Activated CD4-positive, CD25-positive, alpha-beta regulatory T cell treated with anti-CD3 and anti-CD28 coated beads, Interleukin-2, amount 50 U/mL, for 72 hours (primary cell): ENCODE data around the gene CELF4.

ENCODE experiments used
- DNase-seq: peaks from one replicate; pipeline ENCODE4 v3.0.0; 2021

CELF4 gene

DNA sequence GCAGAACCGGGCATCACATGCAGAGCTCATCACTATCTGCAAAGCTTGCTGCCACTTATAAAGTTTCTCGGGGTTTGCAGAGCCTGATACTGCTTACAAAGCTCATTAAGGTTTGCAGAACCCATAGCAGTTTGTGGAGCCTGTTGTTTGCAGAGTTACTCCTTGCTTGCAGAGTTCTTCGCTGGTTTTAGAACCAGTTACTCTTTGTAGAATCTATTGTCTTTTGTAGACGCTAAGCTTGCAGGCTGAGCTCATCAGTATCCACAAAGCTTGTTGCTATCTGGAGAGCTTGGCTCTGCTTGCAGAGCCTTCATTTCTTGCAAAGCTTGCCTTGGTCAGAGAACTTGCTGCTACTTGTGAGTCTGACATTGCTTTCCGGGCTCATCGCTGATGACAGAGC lies 106.9 kb downstream of the CELF4 start:
- DNase-seq, result no peak

DNA sequence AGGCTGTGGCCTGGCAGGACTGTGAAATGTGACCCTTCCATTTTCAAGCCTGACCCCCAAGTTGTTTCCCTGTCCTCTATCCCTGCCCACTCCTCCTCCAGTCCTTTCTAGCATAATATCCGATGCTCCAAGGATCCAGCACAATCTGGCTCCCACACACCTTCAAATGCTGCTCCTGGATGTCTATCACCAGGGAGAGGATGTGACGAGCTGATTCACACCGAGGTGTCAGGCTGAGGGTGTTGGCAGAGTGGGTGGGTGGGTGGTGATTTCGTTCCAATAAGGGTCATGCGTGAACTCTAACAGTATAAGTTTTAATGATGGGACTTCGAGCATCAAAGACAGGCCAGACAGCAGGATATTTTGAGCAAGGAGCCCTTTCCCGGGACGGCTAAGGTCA lies 107.8 kb downstream of the CELF4 start:
- DNase-seq, result no peak

DNA sequence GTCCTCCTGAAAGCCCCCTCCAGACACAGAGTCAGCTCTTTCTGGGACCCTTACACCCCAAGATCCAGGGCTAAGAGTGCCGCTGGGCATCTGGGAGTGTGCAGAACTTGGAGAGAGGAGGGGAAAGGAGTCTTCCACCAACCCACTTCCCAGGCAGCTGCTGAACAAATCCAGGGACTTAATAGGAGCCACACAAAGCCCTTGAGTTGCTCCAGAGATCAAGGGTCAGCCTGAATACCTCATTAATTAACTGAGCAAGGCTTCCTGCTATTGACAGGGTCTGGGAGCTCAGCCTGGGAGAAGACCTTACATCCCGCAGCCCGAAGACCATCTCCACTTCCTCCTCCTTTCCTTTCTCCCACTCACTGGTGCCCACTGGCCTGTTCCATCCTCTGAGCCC lies 108.3 kb downstream of the CELF4 start:
- no peak for DNase-seq

DNA sequence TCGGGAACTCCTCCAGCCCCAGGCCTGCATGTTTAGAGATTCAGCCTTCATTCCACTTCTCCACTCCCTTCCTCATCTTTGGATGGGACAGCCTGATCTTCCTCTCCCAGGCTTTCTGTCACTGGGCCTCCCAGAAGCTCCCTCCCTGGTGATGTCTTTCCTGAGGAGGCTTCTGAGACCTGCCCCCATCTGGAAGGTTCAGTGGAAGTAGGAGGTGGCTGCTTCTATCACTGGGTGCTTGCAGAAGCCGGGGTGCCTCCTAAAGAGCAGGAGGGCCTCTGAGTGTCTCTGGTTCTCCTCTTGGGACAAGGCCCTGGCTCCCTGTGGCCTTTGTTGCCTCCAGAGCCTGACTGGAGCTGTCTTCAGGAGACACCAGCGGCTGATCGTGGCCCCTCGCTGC lies 108.7 kb downstream of the CELF4 start:
- DNase-seq, result no peak

DNA sequence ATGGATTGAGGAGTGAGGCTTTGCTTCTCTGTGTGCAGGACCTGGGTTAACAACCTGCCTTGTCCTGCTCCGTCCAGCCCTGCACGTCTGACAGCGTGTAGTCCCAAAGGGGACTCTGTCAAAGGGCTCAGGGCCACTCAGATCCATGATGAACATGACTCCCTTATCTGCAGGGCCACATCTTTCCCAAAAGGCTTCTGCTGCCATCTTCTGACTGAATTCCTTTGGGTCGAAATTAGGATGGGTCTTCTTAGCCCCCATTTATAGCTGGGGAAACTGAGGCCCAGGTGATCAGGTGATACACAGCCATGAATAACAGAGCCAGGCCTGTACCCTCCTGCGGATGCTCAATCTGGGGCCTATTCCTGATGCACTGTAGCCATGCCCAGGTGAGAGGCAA lies 109.2 kb downstream of the CELF4 start:
- no peak for DNase-seq

DNA sequence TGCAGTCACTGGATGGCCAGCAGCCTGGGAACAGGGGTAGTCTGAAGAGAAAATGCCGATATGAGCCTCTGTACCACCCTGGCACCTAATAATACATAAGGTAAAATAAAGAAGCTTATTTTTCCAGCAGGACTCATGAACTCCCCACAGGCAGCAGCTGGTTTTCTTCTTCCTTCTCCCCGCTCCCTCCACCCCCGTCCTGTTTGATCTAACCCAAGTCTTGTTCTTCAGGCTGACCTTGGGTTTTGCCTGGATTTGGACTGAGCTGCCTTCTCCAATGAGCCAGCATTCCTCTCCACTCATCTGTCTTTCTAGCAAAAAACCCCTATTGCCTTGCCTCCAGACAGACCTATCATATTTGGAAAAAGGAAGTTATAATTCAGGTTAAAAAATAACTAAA lies 111.8 kb downstream of the CELF4 start:
- no peak for DNase-seq

DNA sequence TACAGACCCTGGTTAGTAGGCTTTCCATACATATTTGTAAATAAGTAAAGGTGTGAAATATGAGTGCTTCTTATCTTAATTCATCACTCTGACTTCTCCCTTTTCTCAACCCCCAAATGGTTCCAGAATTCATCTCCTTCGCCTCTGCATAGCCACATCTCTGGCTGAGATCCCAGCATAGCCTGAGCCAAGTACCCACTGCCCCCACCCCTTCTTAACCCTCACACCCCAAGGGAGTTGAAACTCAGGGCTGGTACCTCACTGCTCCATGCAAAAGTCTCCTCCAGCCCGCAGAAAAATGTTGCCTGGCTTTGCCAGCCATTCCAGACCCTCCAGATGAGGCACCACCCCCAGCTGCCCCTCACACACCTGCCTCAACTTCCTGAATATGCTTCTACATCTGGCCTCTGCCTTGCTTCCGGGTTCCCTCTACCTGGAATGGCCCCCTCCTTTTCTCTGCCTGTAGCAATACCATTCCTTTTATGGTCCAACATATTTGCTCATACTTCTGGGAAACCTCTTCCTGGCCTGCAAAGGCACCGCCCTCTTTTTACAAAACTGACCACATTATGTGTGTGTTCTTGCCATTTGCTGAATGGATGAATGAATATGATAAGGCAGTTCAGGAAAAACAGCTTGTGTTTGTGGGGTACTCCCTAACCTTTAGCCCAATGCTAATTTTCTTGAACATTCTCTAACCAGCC lies 112.8 kb downstream of the CELF4 start:
- DNase-seq, result no peak

DNA sequence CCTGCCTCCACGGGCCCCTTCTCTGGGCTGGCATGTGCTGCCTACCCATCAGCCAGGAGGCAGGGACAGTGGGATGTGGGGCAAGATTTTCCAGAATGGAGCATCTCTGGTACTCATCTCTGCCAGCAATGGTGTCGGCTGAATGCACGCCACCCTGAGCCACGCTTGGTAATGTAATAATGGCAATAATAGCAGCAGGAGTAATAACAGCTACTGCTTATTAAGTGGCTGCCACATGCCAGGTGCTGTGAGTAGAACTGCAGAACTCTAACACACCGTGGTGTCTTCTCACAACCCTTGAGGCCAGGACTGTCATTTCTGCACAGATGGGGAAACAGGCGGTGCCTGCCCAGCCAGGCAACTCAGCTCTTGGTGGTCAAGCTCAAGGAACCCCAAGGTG lies 113.6 kb downstream of the CELF4 start:
- DNase-seq, result no peak

DNA sequence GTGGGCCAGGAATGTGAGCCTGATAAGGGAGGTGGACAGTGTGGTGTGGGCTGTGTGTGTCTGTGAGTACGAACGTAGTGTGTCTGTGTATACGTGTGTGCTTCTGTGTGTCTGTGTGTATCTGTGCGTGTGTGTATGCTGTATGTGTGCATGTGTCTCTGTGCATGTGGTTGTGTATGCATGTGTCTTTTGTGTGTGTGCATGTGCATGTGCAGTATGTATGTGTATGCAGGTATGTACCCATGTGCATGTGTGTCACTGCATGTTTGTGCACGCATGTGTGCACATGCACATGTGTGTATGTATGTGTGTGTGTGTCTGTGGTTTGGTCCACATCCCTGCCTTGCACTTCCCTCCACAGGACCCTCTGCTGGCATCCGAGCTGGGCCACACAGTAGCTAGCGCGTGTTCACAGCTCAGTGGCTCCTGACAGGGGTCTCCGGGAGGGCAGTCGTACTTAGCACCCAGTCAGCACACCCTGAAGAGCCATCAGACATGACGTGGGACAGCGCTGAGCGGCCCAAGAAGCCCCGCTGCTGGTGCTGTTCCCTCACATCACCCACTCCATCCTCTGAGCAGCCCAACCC lies 114.3 kb downstream of the CELF4 start:
- DNase-seq, result no peak

DNA sequence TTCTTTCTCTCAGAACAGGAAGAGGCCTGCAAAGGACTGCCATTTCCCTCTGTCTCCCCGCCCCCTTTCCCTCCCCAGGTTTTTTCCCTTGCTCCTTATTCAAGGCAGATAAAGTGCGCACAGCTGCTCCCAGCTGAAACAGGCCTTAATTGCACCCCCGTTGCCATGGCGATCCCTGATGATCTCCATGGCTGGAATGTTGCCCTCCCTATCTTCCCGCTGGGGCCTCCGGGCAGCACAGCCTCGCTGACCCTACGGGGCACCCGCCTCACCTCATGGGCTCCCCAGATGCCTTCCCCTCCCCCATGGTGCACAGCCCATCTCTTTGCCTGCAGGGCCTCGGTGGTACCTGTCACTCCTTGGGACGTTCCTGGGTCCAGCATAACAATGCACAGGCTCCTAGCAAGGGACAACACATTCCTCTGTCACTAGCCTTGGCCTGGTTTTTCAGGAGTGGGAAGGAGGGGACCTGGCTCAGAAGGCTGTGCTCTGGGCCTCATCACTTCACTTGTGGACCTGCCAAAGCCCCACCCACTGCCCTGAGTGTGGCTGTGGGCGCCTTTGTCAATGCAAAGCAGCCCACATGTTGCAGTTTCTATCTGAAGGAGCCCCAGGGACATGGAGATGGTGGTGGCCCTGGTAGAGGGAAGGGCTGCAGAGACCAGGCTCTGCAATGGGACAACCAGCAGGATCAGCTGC lies 115.0 kb downstream of the CELF4 start:
- no peak for DNase-seq

DNA sequence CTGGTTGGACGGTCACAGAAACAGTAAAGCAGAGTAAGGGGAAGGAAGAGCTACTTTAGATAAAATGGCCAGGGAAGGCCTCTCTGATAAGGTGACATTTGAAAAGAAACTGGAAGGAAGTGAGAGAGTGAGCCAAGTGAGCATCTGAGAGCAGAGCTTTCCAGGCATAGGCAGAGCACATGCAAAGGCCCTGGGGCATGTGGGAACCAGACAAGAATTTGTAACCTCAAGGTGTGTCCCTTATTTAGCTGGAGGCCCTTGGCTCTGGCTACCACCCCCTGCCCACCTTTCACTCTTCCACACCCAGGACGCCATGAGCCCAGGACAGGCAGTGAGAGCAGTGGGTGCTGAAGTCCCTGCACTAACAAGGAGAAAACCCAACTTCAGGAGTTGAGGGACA lies 116.0 kb downstream of the CELF4 start:
- DNase-seq, result no peak

DNA sequence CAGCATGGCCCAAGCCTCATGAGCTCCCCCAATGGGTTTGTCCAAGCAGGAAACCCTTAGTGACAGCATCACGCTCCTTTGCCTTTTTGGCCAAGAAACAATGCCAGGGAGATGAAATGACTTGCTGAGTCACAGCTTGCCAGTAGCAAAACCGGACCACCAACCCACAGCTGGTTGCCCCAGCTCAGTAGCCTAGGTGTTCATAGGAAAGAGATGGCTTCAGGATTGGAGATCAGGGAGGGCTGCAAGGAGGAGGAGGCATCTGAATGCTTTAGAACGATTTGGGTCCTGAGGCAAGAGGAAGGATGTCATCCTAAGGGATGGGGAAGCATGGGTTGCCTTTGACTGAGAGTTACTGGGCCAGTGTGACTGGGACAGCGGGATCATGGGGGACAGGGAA lies 116.7 kb downstream of the CELF4 start:
- DNase-seq, result no peak

DNA sequence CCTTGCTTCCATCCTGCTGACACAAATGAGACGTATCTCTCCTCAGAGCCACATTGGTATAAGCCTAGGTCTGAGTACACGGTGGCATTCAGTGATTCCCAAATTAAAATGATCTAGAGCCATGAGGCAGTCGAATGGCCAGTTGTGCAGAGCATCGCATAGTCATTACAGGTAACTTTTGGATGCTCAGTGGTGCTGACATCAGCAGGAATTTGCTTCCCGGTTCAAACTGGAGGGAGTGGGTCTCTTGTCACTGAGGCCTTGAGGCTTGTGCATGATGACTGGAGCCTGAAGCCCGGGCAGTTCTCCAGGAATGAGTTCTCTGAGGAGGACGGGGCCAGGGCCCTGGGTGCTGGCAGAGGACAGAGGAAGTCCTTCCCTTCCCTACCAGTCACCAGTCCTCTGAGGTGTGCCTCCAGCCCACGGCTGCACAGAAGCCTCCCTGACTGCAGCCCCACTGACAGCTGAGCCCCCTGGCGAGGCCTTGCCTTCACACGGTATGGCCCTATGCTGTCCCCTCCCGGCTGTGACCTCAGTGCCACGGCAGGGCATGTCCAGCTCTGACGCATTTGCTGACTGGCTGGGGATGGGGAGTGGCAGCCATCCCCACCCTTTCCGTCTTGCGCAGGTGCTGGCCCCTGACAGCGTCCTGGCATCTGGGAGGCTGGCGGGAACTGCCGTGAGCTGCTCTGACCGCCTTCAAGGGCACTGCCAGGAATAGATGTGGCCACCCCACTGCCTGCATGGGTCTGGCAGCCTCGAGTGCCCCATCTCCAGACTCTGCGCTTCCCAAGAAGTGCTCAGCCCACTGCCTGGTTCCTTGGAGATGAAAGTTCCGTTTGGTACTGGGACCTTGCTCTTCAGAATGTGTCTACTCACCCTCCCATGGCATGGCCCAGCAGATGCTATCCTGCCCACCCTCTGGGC lies 117.4 kb downstream of the CELF4 start:
- no peak for DNase-seq

DNA sequence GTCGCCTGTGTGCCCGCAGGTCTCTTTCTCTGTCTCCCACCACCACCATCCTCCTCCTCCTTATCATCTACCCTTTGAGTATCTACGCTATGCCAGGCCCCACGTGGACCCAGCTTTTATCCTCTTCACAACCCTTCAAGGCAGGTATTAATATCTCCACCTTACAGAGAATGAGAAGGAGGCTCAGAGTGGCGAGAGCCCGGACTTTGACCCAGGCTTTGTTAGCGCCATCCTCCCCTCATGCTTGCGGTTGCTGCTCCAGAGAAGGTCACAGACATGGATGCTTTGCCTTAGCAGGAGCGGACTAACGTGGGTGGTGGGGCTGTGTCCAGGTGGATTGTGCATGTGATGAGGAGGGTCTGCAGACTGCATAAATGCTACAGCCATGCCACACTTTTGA lies 119.8 kb downstream of the CELF4 start:
- DNase-seq, result no peak

DNA sequence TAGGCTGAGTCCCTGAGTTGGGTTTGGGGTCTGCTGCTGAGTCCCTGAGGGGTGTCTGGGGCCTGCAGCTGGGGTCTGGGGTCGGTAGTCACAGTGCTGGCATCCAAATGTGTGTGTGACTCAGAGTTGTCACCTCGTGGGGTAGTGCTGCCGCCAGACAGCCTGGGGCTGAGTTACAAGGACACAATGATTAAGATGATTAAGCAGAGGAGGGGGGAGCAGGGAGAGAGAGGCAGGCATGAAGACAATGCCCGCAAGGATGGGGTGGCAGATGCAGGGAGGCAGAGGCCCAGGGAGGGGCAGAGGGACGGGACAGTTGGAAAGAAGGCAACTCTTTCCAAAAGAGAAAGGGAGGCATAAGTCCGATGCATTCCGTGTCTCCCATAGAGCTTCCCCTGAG lies 120.2 kb downstream of the CELF4 start:
- DNase-seq, result no peak

DNA sequence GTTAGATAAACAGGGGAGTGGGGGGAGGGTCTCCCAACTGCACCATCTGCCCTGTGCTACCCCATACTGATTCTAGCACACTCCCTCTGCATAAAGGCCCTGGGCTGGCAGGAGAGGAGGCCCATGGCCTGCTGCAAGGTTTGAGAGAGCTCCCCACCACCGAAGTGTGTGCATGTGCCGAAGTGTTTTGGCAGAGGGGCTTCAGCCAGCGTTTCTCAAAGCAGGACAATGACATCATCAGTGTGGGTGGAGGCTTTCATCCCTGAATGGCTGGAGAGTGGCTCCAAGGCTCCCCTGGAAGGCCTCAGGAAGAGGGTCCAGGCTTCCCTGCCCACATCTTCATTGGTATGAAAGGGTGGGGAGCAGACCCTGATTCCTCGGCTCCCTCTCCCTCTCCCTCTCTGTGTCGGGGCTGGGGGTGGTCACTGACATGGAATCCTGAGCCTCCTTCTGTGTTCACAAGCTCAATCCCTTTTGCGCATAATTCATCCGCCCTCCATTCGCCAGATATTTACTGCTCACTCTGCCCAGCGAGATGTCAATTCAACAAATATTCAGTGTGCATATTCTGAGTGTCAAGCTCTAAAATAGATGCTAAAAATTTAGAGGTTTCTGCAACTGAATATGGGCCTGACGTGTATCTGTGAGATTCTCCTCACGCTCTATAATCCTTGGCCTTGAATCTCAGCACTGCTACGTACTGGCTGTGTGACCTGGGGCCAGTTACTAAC lies 122.1 kb downstream of the CELF4 start:
- no peak for DNase-seq

DNA sequence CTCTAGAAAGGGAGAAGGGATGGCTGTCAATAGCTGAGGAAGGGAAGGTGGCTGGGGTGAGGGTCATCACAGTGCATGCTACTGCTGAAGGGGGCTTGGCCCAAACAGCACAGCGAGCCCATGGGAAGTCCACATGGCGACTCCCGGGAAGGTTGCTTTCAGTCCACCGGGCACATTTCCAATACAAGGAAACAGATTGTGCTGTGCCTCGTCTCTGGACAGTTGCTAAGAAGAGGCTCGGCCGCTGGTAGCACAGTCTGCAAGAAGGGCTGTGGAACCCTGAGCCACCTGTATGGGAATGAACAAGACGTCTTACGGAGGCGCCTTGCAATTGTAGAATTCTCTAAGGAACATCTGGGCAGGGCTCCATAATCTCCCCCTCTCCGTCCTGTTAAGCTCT lies 123.1 kb downstream of the CELF4 start:
- no peak for DNase-seq

DNA sequence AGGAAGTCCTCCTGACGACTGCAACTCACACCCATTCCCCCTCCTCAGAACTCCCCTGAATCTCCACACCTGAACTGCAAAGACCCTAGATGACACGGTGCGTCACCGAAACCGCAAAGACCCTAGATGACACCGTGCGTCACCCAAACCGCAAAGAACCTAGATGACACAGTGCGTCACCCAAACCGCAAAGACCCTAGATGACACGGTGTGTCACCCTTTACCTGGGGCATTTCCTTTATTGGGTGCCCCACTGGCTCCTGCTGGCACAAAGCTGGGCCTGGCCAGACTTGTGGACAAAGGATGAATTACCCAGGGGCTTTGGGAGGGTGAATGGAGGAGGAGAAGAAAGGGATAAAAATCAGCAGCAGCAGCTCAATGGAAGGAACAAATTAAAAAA lies 123.8 kb downstream of the CELF4 start:
- DNase-seq, result no peak

DNA sequence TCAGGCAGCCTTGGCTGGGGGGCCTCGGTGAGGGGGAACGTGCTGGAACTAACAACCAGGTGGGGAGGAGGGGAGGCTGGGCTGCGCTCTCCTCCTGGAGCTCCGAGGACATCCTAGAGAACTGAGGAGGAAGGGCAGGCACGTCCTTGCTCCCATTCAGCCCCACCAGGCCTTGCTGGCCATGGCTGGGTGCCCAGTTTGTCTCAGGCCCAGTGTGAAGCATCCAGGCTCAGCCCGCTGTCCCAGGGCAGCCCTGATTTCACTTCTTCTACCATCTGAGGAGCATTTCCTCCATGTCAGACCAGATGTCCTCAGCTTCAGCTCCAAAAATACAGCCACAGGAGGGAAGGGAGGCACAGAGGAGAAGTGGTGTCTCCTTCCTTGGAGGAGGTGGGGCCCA lies 125.4 kb downstream of the CELF4 start:
- DNase-seq, result no peak

DNA sequence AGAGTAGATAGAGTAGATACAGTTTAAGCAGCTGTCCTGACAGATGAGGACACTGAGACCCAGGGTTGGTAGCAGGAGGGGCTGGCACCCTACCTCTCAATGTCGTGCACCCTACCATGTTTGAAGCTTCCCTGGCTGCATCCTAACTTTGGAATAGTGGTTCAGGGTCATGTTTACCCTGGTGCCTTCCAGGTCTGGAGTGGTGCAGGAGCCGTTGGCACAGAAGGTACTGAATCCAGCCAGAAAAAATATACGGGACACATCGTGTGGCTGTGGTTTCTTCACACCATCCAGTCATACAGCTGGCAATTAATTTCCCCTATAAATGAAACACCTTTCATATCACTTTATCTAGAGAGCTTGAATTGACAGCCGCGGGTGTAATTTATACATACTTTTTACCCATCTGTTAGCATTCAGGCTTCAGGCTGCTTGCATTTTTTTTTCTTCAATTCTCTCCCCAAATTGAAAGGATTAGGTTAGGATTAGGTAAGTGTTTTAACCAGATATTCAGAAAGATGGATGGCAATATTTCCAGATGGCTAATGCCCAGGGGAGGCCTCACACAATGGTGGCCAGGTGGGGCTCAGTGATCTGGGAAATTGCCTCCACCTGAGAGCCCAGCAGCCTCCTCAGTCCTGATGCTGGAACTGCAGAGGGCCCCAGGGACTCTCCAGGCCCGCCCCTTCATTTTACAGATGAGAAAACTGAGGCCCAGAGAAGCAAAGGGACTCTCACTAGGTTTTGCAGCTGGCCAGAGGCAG lies 127.0 kb downstream of the CELF4 start:
- DNase-seq, result no peak

DNA sequence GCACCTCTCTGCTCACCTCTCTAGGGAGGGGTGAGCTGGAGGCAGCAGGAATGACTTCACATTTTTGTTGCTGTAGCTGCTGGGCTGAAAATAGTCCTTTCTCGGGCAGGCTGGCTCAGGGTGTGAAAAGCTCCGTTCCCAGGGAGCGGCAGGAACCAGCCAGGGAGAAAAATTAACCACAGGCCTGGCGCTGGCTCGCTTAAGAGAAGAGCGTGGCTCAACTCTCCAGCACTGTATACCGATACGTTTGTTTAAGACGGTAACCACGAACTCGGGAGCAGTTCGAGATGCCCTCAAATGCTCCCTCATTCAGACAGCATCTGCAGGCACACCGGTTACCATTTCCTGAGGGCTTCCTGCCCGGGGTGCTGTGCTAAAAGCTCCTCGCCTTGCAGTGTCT lies 129.6 kb downstream of the CELF4 start:
- no peak for DNase-seq
